Thoracic aorta (tissue), 2 donors: ENCODE data around the gene SIRT7. TPM values are rescaled to one million over a fixed set of nuclear protein-coding genes. Genes with fewer than 3 reads are reported as not detected.

Experiments
- ATAC-seq: fragments of 150-250 bp; one replicate; pipeline ENCODE4 v1.8.0; 2017; ENCODE audit warnings: low read depth; ENCODE audit not compliant: insufficient number of reproducible peaks, low FRiP score
- DNase-seq: peaks from one replicate; pipeline ENCODE4 v3.0.0-alpha.2; 2020; ENCODE audit warnings: low spot score
- H3K27ac ChIP-seq, 2 donors: fragments of 200-600 bp; sonication (generic); 1 replicate in 1 of 2; 2 replicates in 1 of 2; pipeline ENCODE4 v1.5.1; 2016; ENCODE audit warnings: mild to moderate bottlenecking in 2 of 2, moderate library complexity in 2 of 2
- H3K27me3 ChIP-seq: fragments of 200-600 bp; sonication (generic); replicated peaks from 2 replicates; pipeline ENCODE4 v1.6.0; 2016; ENCODE audit warnings: mild to moderate bottlenecking; ENCODE audit not compliant: insufficient read depth
- H3K36me3 ChIP-seq: fragments of 200-600 bp; sonication (generic); one replicate; pipeline ENCODE4 v1.5.1; 2016
- H3K4me1 ChIP-seq, 2 donors: fragments of 200-600 bp; sonication (generic); 1 replicate in 1 of 2; 2 replicates in 1 of 2; pipeline versions ENCODE4 v1.5.1 to v1.6.0; 2016; ENCODE audit warnings: low read depth in 2 of 2, mild to moderate bottlenecking in 1 of 2; ENCODE audit not compliant: control insufficient read depth in 1 of 2
- H3K4me3 ChIP-seq: fragments of 200-600 bp; sonication (generic); 2 replicates; pipeline ENCODE4 v1.5.1; 2016; ENCODE audit warnings: mild to moderate bottlenecking
- H3K9me3 ChIP-seq: fragments of 200-600 bp; sonication (generic); 2 replicates; pipeline ENCODE4 v1.5.1; 2016
- total RNA-seq, 2 donors: library from RNA; depleted of rRNA; stranded (reverse); fragments of >200 nt; gene quantifications; one replicate each; pipeline versions ENCODE4 v1.1.0 to v1.2.3, GENCODE V29; 2016
- TF ChIP-seq, protein P1 (sequence below): fragments of 200-600 bp; sonication (generic); IDR thresholded peaks from one replicate; pipeline ENCODE4 v1.5.1; 2019; ENCODE audit warnings: antibody characterized with exemption

Gene SIRT7
- total RNA-seq, 2 donors from 2014 or later: 15.8 to 41.3 TPM

DNA sequence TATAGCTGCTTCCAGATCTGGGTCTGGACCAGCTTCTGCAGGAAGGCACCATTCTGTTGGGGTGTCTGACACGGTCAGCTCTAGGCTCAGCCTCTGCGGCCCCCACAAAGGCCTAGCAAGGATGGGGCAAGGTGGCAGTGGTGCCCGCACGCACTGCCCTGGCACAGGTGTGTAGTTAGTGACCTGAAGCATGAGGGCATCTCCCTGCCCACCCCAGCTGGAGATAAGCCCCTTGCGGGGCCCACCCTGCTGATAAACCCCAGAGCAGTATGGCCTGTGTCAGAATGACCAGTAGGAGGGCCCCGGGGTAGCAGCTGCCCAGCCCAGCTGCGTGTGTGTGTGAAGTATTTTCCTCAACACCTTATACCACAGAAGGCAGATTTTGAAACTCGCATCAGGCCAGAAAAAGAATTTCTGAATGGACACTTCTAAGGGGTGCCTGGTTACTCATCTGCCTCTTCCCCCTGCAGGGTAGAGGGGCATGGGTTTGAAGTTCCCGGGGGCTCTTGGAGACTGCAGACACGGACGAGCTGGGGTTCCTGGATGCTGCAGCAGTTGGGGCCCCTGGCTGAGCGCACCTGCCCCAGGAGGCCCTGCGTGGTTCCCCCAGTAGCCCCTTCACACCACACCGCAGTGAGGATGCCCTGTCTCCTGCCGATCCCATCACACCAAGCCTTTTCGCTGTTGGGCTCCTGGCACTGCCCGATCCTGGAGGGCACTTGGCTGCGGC lies 51.4 kb downstream of the SIRT7 start:
- Histone ChIP-seq H3K9me3 (no peaks in the 10 kb centered on the region), H3K4me1 (peaks cover 22 to 41% of the 10 kb centered on the region in 2 donors), H3K4me3 (no peak overlapping the region), H3K27me3 (no peaks in the 10 kb centered on the region), H3K27ac (no peak overlapping the region), H3K36me3 (peaks cover 15% of the 10 kb centered on the region)
- no peak for DNase-seq
- TF ChIP-seq, protein P1, sequence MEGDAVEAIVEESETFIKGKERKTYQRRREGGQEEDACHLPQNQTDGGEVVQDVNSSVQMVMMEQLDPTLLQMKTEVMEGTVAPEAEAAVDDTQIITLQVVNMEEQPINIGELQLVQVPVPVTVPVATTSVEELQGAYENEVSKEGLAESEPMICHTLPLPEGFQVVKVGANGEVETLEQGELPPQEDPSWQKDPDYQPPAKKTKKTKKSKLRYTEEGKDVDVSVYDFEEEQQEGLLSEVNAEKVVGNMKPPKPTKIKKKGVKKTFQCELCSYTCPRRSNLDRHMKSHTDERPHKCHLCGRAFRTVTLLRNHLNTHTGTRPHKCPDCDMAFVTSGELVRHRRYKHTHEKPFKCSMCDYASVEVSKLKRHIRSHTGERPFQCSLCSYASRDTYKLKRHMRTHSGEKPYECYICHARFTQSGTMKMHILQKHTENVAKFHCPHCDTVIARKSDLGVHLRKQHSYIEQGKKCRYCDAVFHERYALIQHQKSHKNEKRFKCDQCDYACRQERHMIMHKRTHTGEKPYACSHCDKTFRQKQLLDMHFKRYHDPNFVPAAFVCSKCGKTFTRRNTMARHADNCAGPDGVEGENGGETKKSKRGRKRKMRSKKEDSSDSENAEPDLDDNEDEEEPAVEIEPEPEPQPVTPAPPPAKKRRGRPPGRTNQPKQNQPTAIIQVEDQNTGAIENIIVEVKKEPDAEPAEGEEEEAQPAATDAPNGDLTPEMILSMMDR: no peak
- ATAC-seq: no peak

GRCh38 chr17:81865733-81866439 lies 52.1 kb downstream of the SIRT7 start:
- Histone ChIP-seq H3K27me3 (no peaks in the 10 kb centered on the region), H3K36me3 (peaks cover 15% of the 10 kb centered on the region), H3K4me3 (no peak overlapping the region), H3K27ac (no peak overlapping the region), H3K9me3 (no peaks in the 10 kb centered on the region), H3K4me1 (peaks cover 23 to 44% of the 10 kb centered on the region in 2 donors)
- TF ChIP-seq, protein P1: no peak
- DNase-seq (no peak), ATAC-seq (no peak)

GRCh38 chr17:81865358-81865732 lies 52.6 kb downstream of the SIRT7 start:
- Histone ChIP-seq H3K36me3 (peaks cover 15% of the 10 kb centered on the region), H3K4me1 (peaks cover 23 to 42% of the 10 kb centered on the region in 2 donors), H3K9me3 (no peaks in the 10 kb centered on the region), H3K4me3 (no peak overlapping the region), H3K27ac (no peak overlapping the region), H3K27me3 (no peaks in the 10 kb centered on the region)
- no peak for ATAC-seq
- no peak for DNase-seq
- TF ChIP-seq, protein P1: no peak

- peaks cover 15 to 36% of the 10 kb centered on the region in 2 donors for H3K4me1 ChIP-seq
- no peak overlapping the region for H3K27ac ChIP-seq
- no peak for DNase-seq
- TF ChIP-seq, protein P1: no peak
- H3K9me3 ChIP-seq: no peaks in the 10 kb centered on the region
- H3K4me3 ChIP-seq: no peak overlapping the region
- ATAC-seq: no peak
- H3K36me3 ChIP-seq: peaks cover 9% of the 10 kb centered on the region
- no peaks in the 10 kb centered on the region for H3K27me3 ChIP-seq
Measured at GRCh38 chr17:81863833-81864768, 53.9 kb downstream of the SIRT7 start.
